Neural cell (in vitro differentiated cells): ENCODE results near the gene ICE2. TPM values are rescaled to one million over a fixed set of nuclear protein-coding genes. Genes with fewer than 3 reads are reported as not detected.

ENCODE experiments used
- H2AFZ ChIP-seq: fragments of 200-600, 300-800 bp; sonication (generic), shearing (Covaris generic); 2 replicates; pipeline ENCODE4 v1.6.0; 2014; ENCODE audit warnings: low read depth, mild to moderate bottlenecking, antibody characterized with exemption, low read length, moderate library complexity
- H3F3A ChIP-seq: fragments of 200-600 bp; shearing (Covaris generic); 2 replicates; pipeline ENCODE4 v1.6.1; 2016; ENCODE audit warnings: mild to moderate bottlenecking, moderate library complexity, mixed read lengths, antibody characterized with exemption, low read length; ENCODE audit not compliant: insufficient read depth, poor library complexity, severe bottlenecking
- H3K27ac ChIP-seq: fragments of 200-600, 300-800 bp; sonication (generic), shearing (Covaris generic); 2 replicates; pipeline ENCODE4 v1.5.1; 2014; ENCODE audit warnings: mild to moderate bottlenecking, low read length, moderate library complexity
- H3K27me3 ChIP-seq: fragments of 300-800, 200-600 bp; sonication (generic), shearing (Covaris generic); 2 replicates; pipeline ENCODE4 v1.6.0; 2014; ENCODE audit warnings: mild to moderate bottlenecking, low read depth, low read length, moderate library complexity; ENCODE audit not compliant: insufficient read depth
- H3K36me3 ChIP-seq: fragments of 300-800, 200-600 bp; sonication (generic), shearing (Covaris generic); 2 replicates; pipeline ENCODE4 v1.5.1; 2014; ENCODE audit warnings: mild to moderate bottlenecking, antibody characterized with exemption, low read length, moderate library complexity; ENCODE audit not compliant: insufficient read depth
- H3K4me2 ChIP-seq: fragments of 300-800, 200-600 bp; sonication (generic), shearing (Covaris generic); 2 replicates; pipeline ENCODE4 v1.6.0; 2014; ENCODE audit warnings: mild to moderate bottlenecking, low read length
- H3K4me3 ChIP-seq: fragments of 300-800, 200-600 bp; sonication (generic), shearing (Covaris generic); 2 replicates; pipeline ENCODE4 v1.5.1; 2014; ENCODE audit warnings: mild to moderate bottlenecking, low read length, moderate library complexity
- H3K79me2 ChIP-seq: fragments of 200-600 bp; shearing (Covaris generic); replicated peaks from 2 replicates; pipeline ENCODE4 v1.6.0; 2014; ENCODE audit warnings: mild to moderate bottlenecking, low read length, moderate library complexity; ENCODE audit not compliant: insufficient read depth
- H3K9ac ChIP-seq: fragments of 300-800, 200-600 bp; sonication (generic), shearing (Covaris generic); 2 replicates; pipeline ENCODE4 v1.6.1; 2016; ENCODE audit warnings: mild to moderate bottlenecking, low read length, mixed read lengths
- H3K9me2 ChIP-seq: fragments of 200-600 bp; shearing (Covaris generic); 2 replicates; pipeline ENCODE4 v1.6.1; 2016; ENCODE audit warnings: mild to moderate bottlenecking, low read length, mixed read lengths; ENCODE audit not compliant: insufficient read depth
- H3K9me3 ChIP-seq: fragments of 200-600, 300-800 bp; sonication (generic), shearing (Covaris generic); 2 replicates; pipeline ENCODE4 v1.6.1; 2016; ENCODE audit warnings: mild to moderate bottlenecking, mixed run types, low read length, moderate library complexity, mixed read lengths
- H4K20me1 ChIP-seq: fragments of 200-600 bp; shearing (Covaris generic); 2 replicates; pipeline ENCODE4 v1.6.1; 2016; ENCODE audit warnings: mild to moderate bottlenecking, mixed run types; ENCODE audit not compliant: insufficient read depth
- EP300 ChIP-seq: fragments of 450-650 bp; conservative IDR thresholded peaks from 2 replicates; pipeline ENCODE4 v1.6.1; 2014; ENCODE audit warnings: antibody characterized with exemption, mild to moderate bottlenecking, moderate library complexity; ENCODE audit not compliant: poor library complexity, severe bottlenecking
- EZH2 ChIP-seq: fragments of 200-600, 300-800 bp; shearing (Covaris generic), sonication (generic); IDR thresholded peaks from 2 replicates; pipeline ENCODE4 v1.6.1; 2014; ENCODE audit warnings: antibody characterized with exemption, low read length, borderline replicate concordance, mild to moderate bottlenecking; ENCODE audit not compliant: insufficient read depth, poor library complexity, severe bottlenecking
- MXI1 ChIP-seq: fragments of 450-650 bp; conservative IDR thresholded peaks from 2 replicates; pipeline ENCODE4 v1.6.1; 2014; ENCODE audit warnings: antibody characterized with exemption, mild to moderate bottlenecking; ENCODE audit not compliant: poor library complexity, severe bottlenecking
- POLR2AphosphoS5 ChIP-seq: IDR thresholded peaks from 2 replicates; pipeline ENCODE4 v1.6.1; 2012
- RAD21 ChIP-seq: fragments of 450-650 bp; conservative IDR thresholded peaks from 2 replicates; pipeline ENCODE4 v1.6.1; 2014; ENCODE audit warnings: antibody characterized with exemption, mild to moderate bottlenecking, moderate library complexity
- SMC3 ChIP-seq: fragments of 450-650 bp; conservative IDR thresholded peaks from 2 replicates; pipeline ENCODE4 v1.6.1; 2014; ENCODE audit warnings: antibody characterized with exemption, mild to moderate bottlenecking, moderate library complexity; ENCODE audit not compliant: poor library complexity
- TAF1 ChIP-seq: IDR thresholded peaks from 2 replicates; pipeline ENCODE4 v1.6.1; 2012; ENCODE audit warnings: low read depth
- polyA plus RNA-seq: library from polyadenylated mRNA; depleted of rRNA; stranded (reverse); fragments of >200 nt; gene quantifications from 2 replicates; pipeline ENCODE4 v1.2.3, GENCODE V29; 2014
- TF ChIP-seq, protein P1 (sequence below): IDR thresholded peaks from 2 replicates; pipeline ENCODE4 v1.6.1; 2012; ENCODE audit warnings: borderline replicate concordance
- TF ChIP-seq, protein P2 (sequence below): fragments of 450-650 bp; IDR thresholded peaks from 2 replicates; pipeline ENCODE4 v1.5.1; 2014; ENCODE audit warnings: antibody characterized with exemption, mild to moderate bottlenecking, moderate library complexity; ENCODE audit not compliant: poor library complexity, severe bottlenecking

The ICE2 gene
- polyA plus RNA-seq, 1 donor from 2014 or later = 34.0 TPM

DNA sequence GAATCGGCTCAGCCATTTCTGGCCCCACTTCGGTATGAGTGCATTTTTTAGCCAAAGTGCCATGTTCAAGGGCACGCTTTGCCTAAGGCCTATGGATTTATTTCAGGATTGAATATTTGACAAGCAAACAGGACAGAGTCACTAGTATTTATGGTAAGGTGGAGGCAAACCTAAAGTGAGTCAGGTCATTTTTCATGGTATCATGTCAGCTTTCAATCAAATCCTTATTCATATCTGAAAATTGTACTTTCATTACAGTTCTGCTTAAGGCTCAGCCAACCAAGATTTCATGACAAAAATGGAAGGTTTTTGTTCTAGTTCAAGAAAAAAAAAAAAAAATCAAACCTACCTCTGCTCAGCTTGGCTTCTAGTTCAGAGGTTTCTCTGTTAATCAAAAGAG lies 30.5 kb upstream of the ICE2 start:
- H3K79me2 ChIP-seq = no peaks in the 10 kb centered on the region
- H3K27me3 ChIP-seq = no peaks in the 10 kb centered on the region
- no peaks in the 10 kb centered on the region for H3K9me2 ChIP-seq
- H3K36me3 ChIP-seq = no peaks in the 10 kb centered on the region
- no peak overlapping the region for H3K4me3 ChIP-seq
- no peak overlapping the region for H2AFZ ChIP-seq
- H3K27ac ChIP-seq = no peak overlapping the region
- no peaks in the 10 kb centered on the region for H4K20me1 ChIP-seq
- no peak overlapping the region for H3K9ac ChIP-seq
- TF ChIP-seq MXI1 = no peak
- TF ChIP-seq POLR2AphosphoS5 = no peak
- TF ChIP-seq EP300 = no peak
- TF ChIP-seq, protein P1, sequence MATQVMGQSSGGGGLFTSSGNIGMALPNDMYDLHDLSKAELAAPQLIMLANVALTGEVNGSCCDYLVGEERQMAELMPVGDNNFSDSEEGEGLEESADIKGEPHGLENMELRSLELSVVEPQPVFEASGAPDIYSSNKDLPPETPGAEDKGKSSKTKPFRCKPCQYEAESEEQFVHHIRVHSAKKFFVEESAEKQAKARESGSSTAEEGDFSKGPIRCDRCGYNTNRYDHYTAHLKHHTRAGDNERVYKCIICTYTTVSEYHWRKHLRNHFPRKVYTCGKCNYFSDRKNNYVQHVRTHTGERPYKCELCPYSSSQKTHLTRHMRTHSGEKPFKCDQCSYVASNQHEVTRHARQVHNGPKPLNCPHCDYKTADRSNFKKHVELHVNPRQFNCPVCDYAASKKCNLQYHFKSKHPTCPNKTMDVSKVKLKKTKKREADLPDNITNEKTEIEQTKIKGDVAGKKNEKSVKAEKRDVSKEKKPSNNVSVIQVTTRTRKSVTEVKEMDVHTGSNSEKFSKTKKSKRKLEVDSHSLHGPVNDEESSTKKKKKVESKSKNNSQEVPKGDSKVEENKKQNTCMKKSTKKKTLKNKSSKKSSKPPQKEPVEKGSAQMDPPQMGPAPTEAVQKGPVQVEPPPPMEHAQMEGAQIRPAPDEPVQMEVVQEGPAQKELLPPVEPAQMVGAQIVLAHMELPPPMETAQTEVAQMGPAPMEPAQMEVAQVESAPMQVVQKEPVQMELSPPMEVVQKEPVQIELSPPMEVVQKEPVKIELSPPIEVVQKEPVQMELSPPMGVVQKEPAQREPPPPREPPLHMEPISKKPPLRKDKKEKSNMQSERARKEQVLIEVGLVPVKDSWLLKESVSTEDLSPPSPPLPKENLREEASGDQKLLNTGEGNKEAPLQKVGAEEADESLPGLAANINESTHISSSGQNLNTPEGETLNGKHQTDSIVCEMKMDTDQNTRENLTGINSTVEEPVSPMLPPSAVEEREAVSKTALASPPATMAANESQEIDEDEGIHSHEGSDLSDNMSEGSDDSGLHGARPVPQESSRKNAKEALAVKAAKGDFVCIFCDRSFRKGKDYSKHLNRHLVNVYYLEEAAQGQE = no peak
- no peak for TF ChIP-seq TAF1
- TF ChIP-seq EZH2 = no peak
- no peak overlapping the region for H3K4me2 ChIP-seq
- no peaks in the 10 kb centered on the region for H3K9me3 ChIP-seq
- no peaks in the 10 kb centered on the region for H3F3A ChIP-seq

DNA sequence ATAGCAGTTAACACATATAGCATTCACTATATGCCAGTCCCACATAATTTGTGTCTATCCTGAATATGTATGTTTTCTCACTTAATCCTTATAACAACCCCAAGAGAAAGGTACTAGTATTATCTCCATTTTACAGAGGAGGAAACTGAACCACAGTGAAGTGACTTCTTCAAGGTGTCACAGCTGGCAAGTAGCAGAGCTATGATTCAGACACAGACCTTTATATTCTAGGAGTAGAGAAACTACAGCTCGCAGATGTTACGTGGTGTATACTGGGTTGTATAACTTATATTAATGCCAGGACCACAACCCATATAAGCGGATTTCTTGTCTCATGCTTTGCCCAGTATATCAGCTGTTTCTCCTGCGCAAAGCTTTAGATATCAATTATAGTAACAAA lies 29.5 kb upstream of the ICE2 start:
- H3K4me3 ChIP-seq = no peak overlapping the region
- no peak overlapping the region for H3K9ac ChIP-seq
- H3K4me2 ChIP-seq = no peak overlapping the region
- no peaks in the 10 kb centered on the region for H3F3A ChIP-seq
- no peaks in the 10 kb centered on the region for H4K20me1 ChIP-seq
- no peaks in the 10 kb centered on the region for H3K27me3 ChIP-seq
- H3K79me2 ChIP-seq = no peaks in the 10 kb centered on the region
- H3K9me3 ChIP-seq = no peaks in the 10 kb centered on the region
- no peak overlapping the region for H2AFZ ChIP-seq
- no peaks in the 10 kb centered on the region for H3K36me3 ChIP-seq
- H3K9me2 ChIP-seq = no peaks in the 10 kb centered on the region
- TF ChIP-seq EZH2 (no peak), MXI1 (no peak), TAF1 (no peak), SMC3 (no peak), RAD21 (no peak), EP300 (no peak), POLR2AphosphoS5 (no peak)
- TF ChIP-seq, protein P2, sequence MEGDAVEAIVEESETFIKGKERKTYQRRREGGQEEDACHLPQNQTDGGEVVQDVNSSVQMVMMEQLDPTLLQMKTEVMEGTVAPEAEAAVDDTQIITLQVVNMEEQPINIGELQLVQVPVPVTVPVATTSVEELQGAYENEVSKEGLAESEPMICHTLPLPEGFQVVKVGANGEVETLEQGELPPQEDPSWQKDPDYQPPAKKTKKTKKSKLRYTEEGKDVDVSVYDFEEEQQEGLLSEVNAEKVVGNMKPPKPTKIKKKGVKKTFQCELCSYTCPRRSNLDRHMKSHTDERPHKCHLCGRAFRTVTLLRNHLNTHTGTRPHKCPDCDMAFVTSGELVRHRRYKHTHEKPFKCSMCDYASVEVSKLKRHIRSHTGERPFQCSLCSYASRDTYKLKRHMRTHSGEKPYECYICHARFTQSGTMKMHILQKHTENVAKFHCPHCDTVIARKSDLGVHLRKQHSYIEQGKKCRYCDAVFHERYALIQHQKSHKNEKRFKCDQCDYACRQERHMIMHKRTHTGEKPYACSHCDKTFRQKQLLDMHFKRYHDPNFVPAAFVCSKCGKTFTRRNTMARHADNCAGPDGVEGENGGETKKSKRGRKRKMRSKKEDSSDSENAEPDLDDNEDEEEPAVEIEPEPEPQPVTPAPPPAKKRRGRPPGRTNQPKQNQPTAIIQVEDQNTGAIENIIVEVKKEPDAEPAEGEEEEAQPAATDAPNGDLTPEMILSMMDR = no peak
- TF ChIP-seq, protein P1 = no peak
- no peak overlapping the region for H3K27ac ChIP-seq
